ENCODE data around the gene AK5. TPM values are rescaled to one million over a fixed set of nuclear protein-coding genes. Genes with fewer than 3 reads are reported as not detected.
"Not testable (repeated sequence)": the region's sequence is repeated elsewhere in the genome, so short reads cannot be mapped to it uniquely, and the experiment has no call there.

Gene AK5
- total RNA-seq, 1 donor from 2014 or later: not detected

DNA sequence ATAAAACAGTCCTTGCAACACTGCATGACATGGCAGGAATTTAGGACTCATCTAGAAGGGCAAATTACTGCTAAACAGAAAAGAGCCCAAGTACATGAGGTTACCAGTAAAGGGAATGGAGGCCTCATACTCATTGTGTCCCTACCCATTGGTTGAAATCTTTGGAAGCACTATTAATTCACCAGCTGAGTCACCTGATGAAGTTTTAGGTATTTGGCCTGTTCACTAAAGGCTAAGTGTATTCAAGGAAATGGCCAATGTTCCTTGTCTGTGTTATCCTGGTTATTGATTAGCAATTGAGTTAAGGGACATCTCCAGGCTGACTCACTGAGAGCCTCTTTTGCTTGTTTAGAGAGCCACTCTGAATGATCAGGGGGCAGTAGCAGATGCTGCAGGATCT is 212.2 kb downstream of the AK5 start:
- DNase-seq (ENCODE audit: low spot score): no peak

DNA sequence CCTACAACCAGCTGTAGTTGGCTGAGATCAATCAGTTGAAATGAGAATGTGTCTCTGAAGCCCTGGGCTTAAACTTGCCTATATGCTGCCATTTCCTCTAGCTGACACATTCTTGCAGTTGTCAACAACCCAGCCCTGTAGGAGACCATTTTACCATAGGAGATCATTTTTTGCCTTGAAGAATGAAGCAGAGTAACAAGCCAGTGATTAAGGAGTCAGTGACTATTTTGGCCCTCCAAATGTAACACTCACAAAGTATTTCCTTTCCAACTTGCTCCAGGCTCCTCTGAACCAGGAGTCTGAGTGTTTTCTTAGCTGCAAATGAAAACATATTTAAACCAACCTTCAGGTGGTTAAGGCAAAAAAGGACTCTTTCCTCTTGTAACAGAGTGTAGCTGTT is 217.1 kb downstream of the AK5 start:
- no peak for DNase-seq (ENCODE audit: low spot score)

DNA sequence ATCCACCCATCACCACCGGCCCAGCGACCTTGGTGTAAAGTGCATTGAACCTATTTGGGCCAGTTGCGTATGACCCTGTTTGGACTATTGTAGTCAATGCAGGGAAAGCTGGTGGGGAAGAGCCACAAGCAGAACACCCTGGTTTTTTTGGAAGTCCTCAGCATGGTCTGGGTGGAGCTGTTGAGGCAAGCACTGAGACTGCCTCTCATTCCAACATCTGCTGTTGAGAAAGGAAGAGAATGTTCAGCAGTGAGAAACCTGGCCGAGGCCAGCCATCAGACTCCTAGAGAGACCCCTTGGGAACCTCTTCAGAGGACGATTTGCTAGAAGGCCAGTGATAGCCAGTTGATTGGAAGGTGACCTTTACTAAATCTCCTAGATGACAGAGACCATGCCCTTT is 217.6 kb downstream of the AK5 start:
- DNase-seq (ENCODE audit: low spot score): no peak

DNA sequence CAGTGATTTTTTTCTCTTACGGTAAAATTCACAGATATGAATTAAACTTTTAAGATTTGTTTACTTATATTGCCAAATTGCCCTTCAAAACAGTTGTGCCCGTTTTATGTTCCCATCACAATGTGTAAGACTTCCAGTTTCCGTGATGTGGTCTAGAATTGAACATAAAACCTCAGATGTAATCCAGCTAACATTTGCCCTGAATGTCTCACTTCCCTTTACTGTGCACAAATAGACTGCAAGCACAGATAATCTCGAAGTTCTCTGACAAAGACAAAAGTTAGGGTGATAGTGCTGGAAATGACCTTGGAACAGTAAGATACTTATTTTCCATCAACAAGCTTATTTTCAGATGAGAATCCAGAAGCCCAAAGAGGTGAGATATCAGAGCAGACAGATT is 223.2 kb downstream of the AK5 start:
- no peak for DNase-seq (ENCODE audit: low spot score)

DNA sequence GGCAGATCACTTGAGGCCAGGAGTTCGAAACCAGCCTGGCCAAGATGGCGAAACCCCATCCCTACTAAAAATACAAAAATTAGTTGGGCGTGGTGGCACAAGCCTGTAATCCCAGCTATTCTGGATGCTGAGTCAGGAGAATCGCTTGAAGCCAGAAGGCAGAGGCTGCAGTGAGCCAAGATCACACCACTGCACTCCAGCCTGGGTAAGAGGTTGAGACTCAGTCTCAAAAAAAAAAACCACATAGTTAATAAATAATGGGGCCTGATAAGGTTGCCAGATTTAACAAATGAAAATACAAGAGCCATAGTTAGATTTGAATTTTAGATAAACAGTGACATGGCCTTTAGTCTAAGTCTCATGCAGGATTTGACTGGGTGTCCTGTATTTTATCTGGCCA is 225.0 kb downstream of the AK5 start:
- DNase-seq (ENCODE audit: low spot score): no peak

DNA sequence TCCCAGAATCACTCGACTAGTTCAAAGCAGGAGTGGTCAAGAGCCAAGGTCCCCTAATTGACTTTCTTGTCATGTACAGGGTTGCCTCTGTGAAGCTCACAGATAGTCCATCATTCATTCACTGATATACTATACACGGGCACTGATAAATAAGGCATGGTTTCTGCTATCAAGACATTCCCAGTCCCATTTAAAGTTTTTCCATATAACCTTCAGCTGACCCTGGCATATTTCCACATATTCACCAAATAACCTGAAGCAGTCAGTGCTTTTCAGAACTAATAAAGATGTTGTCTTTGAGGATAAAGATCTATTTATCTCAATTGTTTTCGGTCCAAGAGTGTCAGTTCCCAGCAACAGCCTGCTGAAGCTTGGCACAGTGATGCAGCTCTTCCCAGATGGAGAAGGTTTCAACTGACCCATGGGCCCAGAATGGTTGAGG is 227.3 kb downstream of the AK5 start:
- no peak for DNase-seq (ENCODE audit: low spot score)

DNA sequence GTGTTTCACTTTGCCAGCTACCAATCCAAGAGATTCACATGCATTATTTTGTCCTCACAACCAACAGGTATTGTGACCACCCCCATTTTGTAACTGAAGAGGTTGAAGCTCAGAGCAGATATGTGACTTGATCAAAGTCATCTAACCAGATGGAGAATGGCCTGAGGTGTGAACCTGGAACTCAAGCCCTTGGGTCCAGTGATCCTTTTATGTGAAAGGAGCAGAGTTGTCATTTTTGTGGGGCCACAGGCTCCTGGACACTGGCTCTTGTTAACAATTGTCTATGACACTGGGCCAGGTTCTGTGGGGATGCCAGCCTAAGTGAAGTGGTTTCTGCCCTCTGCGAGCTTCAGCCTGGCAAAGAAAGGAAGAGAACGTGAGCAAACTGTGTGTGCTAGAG is 228.1 kb downstream of the AK5 start:
- no peak for DNase-seq (ENCODE audit: low spot score)

DNA sequence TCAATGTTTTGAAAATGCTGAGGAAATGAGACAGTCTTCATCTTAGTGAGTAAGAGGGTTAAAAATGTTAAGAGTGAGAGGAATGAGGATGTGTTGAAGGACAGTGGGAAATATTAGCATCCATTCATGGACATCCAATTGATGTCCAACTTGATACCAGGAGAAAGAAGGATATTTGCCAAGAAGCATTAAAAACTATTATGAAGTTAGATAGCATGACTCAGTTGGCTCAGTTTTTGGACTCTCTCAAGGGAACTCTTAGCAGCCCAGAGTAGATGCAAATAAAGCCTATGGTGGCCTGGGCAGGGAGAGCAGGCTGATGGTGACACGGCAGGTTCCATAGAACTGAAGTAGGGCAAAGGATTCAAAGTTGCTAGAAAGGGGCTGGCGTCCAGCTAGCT is 229.6 kb downstream of the AK5 start:
- no peak for DNase-seq (ENCODE audit: low spot score)

DNA sequence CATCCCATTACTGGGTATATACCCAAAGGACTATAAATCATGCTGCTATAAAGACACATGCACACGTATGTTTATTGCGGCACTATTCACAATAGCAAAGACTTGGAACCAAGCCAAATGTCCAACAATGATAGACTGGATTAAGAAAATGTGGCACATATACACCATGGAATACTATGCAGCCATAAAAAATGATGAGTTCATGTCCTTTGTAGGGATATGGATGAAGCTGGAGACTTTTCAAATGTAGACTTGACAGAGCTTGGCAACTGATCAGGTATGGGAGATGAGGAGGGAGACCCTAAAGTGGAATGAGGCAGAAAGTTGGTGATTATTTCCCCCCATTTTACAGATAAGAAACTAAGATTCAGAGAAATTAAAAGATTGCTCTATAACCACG is 230.8 kb downstream of the AK5 start:
- DNase-seq (ENCODE audit: low spot score): not testable (repeated sequence)

DNA sequence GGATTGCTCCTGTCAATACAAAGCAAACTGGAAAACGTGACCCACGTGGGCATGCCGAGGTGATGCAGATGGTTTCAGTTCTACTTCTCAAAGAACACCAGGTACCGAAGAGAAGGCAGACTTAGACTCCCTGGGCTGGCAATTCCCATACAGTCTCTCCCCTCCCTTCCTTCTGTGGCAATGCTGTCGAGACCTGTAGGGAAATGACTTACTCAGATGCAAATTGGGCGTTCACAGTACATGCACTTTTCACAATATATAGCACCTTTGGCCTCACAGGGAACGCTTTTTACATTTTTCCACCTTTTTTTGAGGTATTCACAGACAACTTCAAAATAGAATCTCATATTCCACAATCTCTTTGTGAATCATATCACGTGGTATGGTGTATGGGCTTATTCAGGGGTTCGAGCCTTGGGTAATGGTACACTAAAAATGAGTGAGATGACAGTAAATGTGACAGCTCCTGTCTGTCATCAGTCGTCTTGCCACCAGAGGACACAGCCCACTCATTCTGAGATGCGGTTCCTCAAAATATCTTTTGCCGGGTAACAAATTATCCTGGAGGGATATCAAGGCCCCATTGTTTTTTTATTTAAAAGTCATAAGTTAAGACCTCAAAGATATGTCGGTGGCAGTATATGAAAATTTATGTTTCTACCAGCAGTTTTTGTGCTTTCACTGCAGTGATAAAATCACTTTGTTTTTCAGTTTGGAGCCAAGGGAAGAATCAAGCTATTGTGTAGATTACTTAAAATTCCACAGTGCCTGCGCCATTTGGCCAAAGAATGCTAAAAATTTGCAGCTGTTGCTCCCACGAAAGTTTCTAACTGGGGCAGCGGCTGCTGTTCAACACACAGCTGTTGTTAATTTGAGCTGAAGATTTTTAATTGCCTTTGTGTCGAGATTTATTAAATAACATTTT is 232.3 kb downstream of the AK5 start:
- DNase-seq (ENCODE audit: low spot score): no peak

DNA sequence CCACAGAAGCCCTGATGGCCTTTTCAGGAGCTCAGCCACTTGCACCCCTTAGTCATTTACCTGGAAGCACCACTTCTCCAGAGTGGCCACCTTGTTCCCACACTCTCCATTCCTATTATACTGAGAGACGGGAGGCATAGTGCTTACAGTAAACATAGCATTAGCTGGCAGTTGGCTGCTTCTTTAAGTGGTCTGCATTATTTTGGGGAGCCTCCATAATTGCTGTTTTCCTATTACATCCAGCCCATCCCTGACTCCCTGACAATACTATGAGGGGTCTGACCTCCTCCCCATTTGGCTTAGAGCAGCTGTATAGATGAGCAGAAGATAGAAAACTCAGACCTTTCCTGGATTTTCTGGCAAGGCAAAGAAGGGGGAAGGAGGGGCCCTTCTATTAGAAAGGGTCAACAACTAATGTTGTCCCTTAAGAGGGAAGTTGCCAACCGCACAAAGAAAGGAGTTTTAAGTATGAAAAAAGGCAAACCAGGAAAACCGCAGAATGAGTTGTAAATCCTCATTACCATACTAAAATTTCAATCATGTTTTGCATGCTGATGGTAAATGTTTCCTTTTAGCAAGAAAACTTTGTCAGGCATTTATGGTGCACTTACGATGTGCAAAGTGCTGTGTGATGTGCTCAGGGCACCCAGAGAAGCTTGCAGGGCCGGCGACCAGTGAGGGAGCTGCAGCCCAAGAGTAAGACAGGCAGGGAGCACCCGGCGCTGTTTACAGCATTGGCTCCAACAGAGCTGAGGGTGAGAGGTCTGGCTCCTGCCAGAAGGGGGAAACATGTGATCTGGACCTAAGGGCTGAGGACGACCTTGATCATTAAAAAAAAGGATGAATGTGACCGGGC is 233.3 kb downstream of the AK5 start:
- DNase-seq (ENCODE audit: low spot score): no peak

DNA sequence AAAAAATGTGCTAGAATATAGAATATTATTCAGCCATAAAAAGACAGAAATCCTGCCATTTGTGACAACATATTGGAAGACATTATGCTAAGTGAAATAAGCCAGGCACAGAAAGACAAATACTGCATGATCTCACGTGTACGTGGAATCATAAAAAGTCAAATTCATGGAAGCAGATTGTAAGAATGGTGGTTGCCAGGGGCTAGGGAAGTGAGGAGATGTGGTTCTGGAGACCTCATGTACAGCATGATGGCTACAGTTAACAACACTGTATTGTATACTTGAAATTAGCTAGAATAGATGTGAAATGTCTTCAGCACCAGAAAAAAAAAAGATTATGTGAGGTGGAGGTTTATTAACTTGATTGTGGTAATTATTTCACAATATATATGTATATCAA is 234.3 kb downstream of the AK5 start:
- DNase-seq (ENCODE audit: low spot score): no peak

DNA sequence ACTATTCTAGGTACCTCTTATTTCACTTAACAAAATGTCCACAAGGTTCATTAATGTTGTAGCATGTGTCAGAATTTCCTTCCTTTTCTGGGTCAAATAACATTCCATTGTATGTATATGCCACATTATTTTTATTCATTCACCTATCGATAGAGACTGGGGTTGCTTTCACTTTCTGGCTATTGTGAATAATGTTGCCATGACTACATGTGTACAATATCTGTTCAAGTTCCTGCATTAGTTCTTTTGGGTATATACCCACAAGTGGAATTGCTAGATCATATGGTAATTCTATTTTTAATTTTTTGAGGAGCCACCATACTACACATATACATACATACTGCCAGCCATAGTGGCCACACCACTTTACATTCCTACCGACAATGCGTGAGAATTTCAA is 242.2 kb downstream of the AK5 start:
- DNase-seq (ENCODE audit: low spot score): no peak

DNA sequence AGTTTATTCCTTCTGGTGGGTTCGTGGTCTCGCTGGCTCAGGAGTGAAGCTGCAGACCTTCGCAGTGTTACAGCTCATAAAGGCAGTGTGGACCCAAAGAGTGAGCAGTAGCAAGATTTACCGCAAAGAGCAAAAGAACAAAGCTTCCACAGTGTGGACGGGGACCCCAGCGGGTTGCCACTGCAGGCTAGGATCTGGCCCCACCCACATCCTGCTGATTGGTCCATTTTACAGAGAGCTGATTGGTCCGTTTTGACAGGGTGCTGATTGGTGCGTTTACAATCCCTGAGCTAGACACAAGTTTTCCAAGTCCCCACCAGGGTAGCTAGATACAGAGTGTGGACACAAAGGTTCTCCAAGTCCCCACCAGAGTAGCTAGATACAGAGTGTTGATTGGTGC is 249.3 kb downstream of the AK5 start:
- not testable (repeated sequence) for DNase-seq (ENCODE audit: low spot score)

DNA sequence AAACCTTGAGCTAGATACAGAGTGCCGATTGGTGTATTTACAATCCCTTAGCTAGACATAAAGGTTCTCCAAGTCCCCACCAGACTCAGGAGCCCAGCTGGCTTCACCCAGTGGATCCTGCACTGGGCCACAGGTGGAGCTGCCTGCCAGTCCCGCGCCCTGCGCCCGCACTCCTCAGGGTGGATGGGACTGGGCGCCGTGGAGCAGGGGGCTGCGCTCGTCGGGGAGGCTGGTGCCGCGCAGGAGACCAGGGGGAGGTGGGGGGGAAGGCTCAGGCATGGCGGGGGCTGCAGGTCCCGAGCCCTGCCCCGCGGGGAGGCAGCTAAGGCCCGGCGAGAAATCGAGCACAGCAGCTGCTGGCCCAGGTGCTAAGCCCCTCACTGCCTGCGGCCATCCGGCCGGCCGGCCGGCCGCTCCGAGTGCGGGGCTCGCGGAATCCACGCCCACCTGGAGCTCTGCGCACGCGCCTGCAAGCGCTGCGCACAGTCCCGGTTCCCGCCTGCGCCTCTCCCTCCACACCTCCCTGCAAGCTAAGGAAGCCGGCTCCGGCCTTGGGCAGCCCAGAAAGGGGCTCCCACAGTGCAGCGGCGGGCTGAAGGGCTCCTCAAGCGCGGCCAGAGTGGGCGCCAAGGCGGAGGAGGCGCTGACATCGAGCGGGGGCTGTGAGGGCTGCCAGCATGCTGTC is 249.9 kb downstream of the AK5 start:
- DNase-seq (ENCODE audit: low spot score): not testable (repeated sequence)

DNA sequence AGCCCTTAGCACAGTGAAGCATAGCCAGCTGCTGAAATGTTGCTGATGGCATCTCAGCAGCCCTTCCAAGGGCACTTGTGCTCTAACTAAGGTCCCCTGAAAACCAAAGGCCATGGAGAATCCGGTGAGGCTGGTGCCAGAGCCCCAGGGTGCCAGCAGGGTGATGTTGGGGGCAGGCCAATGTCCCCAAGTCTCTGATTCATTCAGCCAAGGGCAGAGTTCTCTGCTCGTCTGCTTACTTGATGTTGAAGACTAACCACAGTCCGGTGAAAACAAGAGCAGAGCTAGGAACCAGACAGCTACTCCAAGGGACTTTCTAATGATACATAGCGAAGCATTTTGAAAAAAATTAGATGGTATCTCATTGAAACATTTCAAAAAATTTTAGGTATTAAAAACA is 250.8 kb downstream of the AK5 start:
- no peak for DNase-seq (ENCODE audit: low spot score)

DNA sequence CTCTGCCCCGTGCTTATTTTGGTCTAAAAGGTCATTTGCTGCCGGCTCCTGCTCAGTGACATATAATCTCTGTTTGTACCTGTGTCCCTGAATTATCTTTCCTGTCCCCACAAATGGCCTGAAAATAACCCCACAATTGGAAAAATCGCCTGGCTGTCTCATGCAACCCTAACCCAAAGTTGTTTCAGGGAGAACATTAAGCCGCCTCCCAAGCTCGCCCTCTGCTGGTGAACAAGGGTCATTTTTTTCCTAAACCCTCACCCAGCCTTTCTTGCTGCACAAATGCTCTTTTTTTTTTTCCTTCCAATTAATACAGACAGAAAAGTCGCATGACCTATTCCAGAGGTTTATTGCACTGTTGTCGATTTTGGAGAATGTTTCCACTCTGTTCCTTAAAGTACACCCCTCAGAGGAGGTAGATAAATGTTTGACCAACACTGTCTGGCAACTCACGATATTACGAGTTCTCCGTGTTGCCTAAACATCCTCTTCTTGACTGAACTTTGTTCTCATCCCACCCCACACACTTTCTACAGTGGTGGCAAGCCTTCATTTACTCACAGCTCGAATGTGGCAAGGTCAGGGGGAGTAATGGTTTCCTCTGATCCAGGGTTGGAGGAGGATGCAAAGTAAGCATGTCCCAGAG is 252.0 kb downstream of the AK5 start:
- no peak for DNase-seq (ENCODE audit: low spot score)

DNA sequence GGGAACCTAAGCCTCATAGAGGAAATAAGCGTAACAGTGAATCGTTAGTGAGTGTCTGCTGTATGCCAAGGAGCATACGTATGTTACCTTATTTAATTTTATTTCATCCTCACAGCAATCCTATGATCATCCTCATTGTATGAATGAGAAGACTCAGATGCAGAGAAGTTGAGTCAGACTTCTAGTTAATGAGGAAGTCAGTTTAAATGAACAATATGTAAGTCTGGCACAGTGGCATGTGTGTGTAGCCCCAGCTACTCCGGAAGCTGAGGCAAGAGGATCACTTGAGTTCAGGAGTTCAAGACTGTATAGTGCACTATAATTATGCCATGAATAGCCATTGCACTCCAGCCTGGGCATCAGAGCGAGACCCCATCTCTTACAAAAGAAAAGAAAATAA is 252.6 kb downstream of the AK5 start:
- no peak for DNase-seq (ENCODE audit: low spot score)

DNA sequence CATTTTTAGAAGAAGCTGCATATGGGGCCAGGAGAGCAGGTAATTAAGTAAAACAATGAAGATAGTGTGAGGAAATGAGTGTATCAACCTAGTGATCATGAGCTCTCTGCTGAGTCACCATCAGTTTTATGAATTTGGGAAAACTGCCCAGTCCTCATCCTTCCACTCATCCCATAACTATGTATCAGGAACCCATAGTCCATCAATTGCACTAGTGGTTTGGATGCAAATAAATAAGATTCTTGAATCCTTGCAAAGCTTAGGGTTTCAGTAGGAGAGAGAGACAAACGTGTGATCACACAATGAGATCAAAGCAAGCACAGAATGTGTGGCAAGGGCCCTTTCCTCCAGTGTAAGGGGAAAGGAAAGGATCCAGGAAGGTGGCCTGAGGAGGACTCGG is 255.0 kb downstream of the AK5 start:
- DNase-seq (ENCODE audit: low spot score): no peak

DNA sequence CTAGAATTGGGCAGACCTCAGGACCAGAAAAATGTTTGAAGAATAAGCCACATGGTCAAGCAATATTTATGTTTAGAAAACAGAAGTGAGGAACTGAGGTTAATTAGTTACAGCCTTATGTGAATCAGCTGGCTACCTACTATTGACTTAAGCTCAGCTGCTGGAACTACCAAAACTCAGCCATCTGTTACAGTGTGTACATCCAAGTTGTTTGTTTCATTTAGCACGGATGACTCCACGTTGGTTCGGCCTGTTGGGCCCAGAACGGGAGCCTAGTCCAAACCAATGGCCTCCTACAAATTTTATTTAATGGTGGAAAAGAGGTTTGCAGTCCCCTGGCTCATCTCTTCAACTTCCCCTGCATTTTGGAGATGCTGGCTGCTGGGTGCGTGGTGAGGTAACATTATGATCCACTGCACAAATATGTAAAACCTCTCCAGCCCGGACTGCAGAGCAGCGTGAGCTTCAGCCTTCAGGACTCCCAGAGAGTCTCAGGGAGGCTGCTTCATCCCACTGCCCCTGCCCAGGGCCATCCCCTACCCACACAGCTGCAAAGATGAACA is 257.2 kb downstream of the AK5 start:
- DNase-seq (ENCODE audit: low spot score): no peak

All from mesenteric fat pad (tissue), 1 donor.